ENCODE results near the gene PPFIBP2.

PPFIBP2 gene

GRCh38 chr11:7696424-7696823 is 182.6 kb downstream of the PPFIBP2 start:
- no peaks in the 10 kb centered on the region for H3K36me3 ChIP-seq (ENCODE audit: insufficient read depth, low read depth, low read length)
- no peaks in the 10 kb centered on the region; the same call in 1 of the 2 replicates for H3K4me1 ChIP-seq (ENCODE audit: insufficient read depth, low read length)
- H3K27me3 ChIP-seq (ENCODE audit: insufficient read depth, low read length) = 0 out of 2 replicates have a peak, but pooled peaks cover 6% of the 10 kb centered on the region
- H3K4me3 ChIP-seq (ENCODE audit: low read length) = no peak overlapping the region
- H3K9ac ChIP-seq (ENCODE audit: low read depth, low read length) = no peak overlapping the region
- H3K27ac ChIP-seq (ENCODE audit: low read length) = no peak overlapping the region
- no peaks in the 10 kb centered on the region for H3K9me3 ChIP-seq (ENCODE audit: insufficient read depth, low read depth, low read length)
